ENCODE measurements around the gene SLC9A9. TPM values are rescaled to one million over a fixed set of nuclear protein-coding genes. Genes with fewer than 3 reads are reported as not detected.

Gene SLC9A9
- total and polyA plus RNA-seq, 2 donors (not counting 1 experiment from before 2014, with no cell fraction given) = 14.3 to 74.0 TPM

- H3K79me2 ChIP-seq (ENCODE audit: control insufficient read depth, insufficient read depth, low read length) = no peaks in the 10 kb centered on the region
- no peaks in the 10 kb centered on the region for H4K20me1 ChIP-seq (ENCODE audit: control insufficient read depth, extremely low read depth, insufficient read depth, low read length)
- no peaks in the 10 kb centered on the region for H3K27me3 ChIP-seq (ENCODE audit: control insufficient read depth, insufficient read depth, low read length)
- H3K4me3 ChIP-seq (replicated peaks in 1 of 4; ENCODE audit: control extremely low read depth in 1 of 4, insufficient read depth in 1 of 4, low read depth in 3 of 4, low read length in 4 of 4) = no peak overlapping the region
- H3K9ac ChIP-seq (ENCODE audit: insufficient read depth, low read length) = no peak overlapping the region
- TF ChIP-seq EZH2 (IDR thresholded peaks at IDR 0.05; ENCODE audit: low read length, missing control alignments) = no peak
- TF ChIP-seq CTCF (conservative IDR thresholded peaks at IDR 0.05 in 1 of 2, IDR thresholded peaks at IDR 0.05 in 1 of 2; ENCODE audit: low read depth in 1 of 2, low read length in 2 of 2) = no peak
- H3K4me1 ChIP-seq (ENCODE audit: control insufficient read depth, extremely low read depth, insufficient read depth, low read length) = no peaks in the 10 kb centered on the region
- H3K9me3 ChIP-seq (ENCODE audit: control insufficient read depth, insufficient read depth, low read depth, low read length) = no peaks in the 10 kb centered on the region
- H3K4me2 ChIP-seq (ENCODE audit: extremely low read depth, insufficient read depth, low read length) = no peak overlapping the region
- H3K27ac ChIP-seq (ENCODE audit: insufficient read depth, low read length) = no peak overlapping the region
- DNase-seq (ENCODE audit: low read depth in 2 of 2) = no peak
- H3K36me3 ChIP-seq (ENCODE audit: control insufficient read depth, insufficient read depth, low read length) = no peaks in the 10 kb centered on the region
- H2AFZ ChIP-seq (ENCODE audit: low read length) = no peak overlapping the region
Observed at GRCh38 chr3:143427631-143428030, 420.6 kb downstream of the SLC9A9 start.

- Histone ChIP-seq H3K36me3 (ENCODE audit: control insufficient read depth, insufficient read depth, low read length) (no peaks in the 10 kb centered on the region), H4K20me1 (ENCODE audit: control insufficient read depth, extremely low read depth, insufficient read depth, low read length) (no peaks in the 10 kb centered on the region), H3K9ac (ENCODE audit: insufficient read depth, low read length) (no peak overlapping the region), H3K4me3 (replicated peaks in 1 of 4; ENCODE audit: control extremely low read depth in 1 of 4, insufficient read depth in 1 of 4, low read depth in 3 of 4, low read length in 4 of 4) (no peak overlapping the region), H3K79me2 (ENCODE audit: control insufficient read depth, insufficient read depth, low read length) (no peaks in the 10 kb centered on the region), H3K9me3 (ENCODE audit: control insufficient read depth, insufficient read depth, low read depth, low read length) (no peaks in the 10 kb centered on the region), H3K27ac (ENCODE audit: insufficient read depth, low read length) (no peak overlapping the region), H3K27me3 (ENCODE audit: control insufficient read depth, insufficient read depth, low read length) (no peaks in the 10 kb centered on the region), H3K4me2 (ENCODE audit: extremely low read depth, insufficient read depth, low read length) (no peak overlapping the region), H2AFZ (ENCODE audit: low read length) (no peak overlapping the region), H3K4me1 (ENCODE audit: control insufficient read depth, extremely low read depth, insufficient read depth, low read length) (no peaks in the 10 kb centered on the region)
- no peak for DNase-seq (ENCODE audit: low read depth in 2 of 2)
- TF ChIP-seq CTCF (conservative IDR thresholded peaks at IDR 0.05 in 1 of 2, IDR thresholded peaks at IDR 0.05 in 1 of 2; ENCODE audit: low read depth in 1 of 2, low read length in 2 of 2) (no peak), EZH2 (IDR thresholded peaks at IDR 0.05; ENCODE audit: low read length, missing control alignments) (no peak)
Observed at GRCh38 chr3:143424874-143425273, 423.4 kb downstream of the SLC9A9 start.

- Histone ChIP-seq H3K79me2 (ENCODE audit: control insufficient read depth, insufficient read depth, low read length) (no peaks in the 10 kb centered on the region), H3K27ac (ENCODE audit: insufficient read depth, low read length) (no peak overlapping the region), H3K36me3 (ENCODE audit: control insufficient read depth, insufficient read depth, low read length) (no peaks in the 10 kb centered on the region), H3K4me3 (replicated peaks in 1 of 4; ENCODE audit: control extremely low read depth in 1 of 4, insufficient read depth in 1 of 4, low read depth in 3 of 4, low read length in 4 of 4) (no peak overlapping the region), H4K20me1 (ENCODE audit: control insufficient read depth, extremely low read depth, insufficient read depth, low read length) (no peaks in the 10 kb centered on the region), H2AFZ (ENCODE audit: low read length) (no peak overlapping the region), H3K9me3 (ENCODE audit: control insufficient read depth, insufficient read depth, low read depth, low read length) (no peaks in the 10 kb centered on the region), H3K27me3 (ENCODE audit: control insufficient read depth, insufficient read depth, low read length) (no peaks in the 10 kb centered on the region), H3K4me2 (ENCODE audit: extremely low read depth, insufficient read depth, low read length) (no peak overlapping the region), H3K9ac (ENCODE audit: insufficient read depth, low read length) (no peak overlapping the region), H3K4me1 (ENCODE audit: control insufficient read depth, extremely low read depth, insufficient read depth, low read length) (no peaks in the 10 kb centered on the region)
- TF ChIP-seq CTCF (conservative IDR thresholded peaks at IDR 0.05 in 1 of 2, IDR thresholded peaks at IDR 0.05 in 1 of 2; ENCODE audit: low read depth in 1 of 2, low read length in 2 of 2) (no peak), EZH2 (IDR thresholded peaks at IDR 0.05; ENCODE audit: low read length, missing control alignments) (no peak)
- peak; percentile 12 to 32 for DNase-seq (ENCODE audit: low read depth in 2 of 2)
Observed at GRCh38 chr3:143421556-143421955, 426.7 kb downstream of the SLC9A9 start.

Data from fibroblast of lung (primary cell).